ENCODE data around the gene ABCA4.

GRCh38 chr1:94110021-94110761 is 10.8 kb downstream of the ABCA4 start:
- no peak for TF ChIP-seq EZH2 (IDR thresholded peaks at IDR 0.05; ENCODE audit: insufficient read depth, poor library complexity, severe bottlenecking)
- TF ChIP-seq EZH2phosphoT487 (IDR thresholded peaks at IDR 0.05; ENCODE audit: insufficient read depth, low read depth), result no peak
